Fibroblast of pulmonary artery (primary cell): ENCODE results near the gene DOHH.
A peak's percentile ranks its signal among the peaks of the same experiment; 100 is the strongest.
"Not testable (repeated sequence)": the region's sequence is repeated elsewhere in the genome, so short reads cannot be mapped to it uniquely, and the experiment has no call there.

ENCODE experiments used
- DNase-seq: peaks from one replicate; pipeline ENCODE4 v3.0.0-alpha.2; 2010; ENCODE audit warnings: low read depth
- H3K4me3 ChIP-seq: replicated peaks from 2 replicates; pipeline ENCODE4 v1.5.1; 2011; ENCODE audit warnings: low read depth, mild to moderate bottlenecking, control low read depth, low read length, moderate library complexity
- TF ChIP-seq, protein P1 (sequence below): IDR thresholded peaks from 2 replicates; pipeline ENCODE4 v1.5.1; 2011; ENCODE audit warnings: mild to moderate bottlenecking, control low read depth, low read length, inconsistent platforms; ENCODE audit errors: missing control alignments

DOHH gene

DNA sequence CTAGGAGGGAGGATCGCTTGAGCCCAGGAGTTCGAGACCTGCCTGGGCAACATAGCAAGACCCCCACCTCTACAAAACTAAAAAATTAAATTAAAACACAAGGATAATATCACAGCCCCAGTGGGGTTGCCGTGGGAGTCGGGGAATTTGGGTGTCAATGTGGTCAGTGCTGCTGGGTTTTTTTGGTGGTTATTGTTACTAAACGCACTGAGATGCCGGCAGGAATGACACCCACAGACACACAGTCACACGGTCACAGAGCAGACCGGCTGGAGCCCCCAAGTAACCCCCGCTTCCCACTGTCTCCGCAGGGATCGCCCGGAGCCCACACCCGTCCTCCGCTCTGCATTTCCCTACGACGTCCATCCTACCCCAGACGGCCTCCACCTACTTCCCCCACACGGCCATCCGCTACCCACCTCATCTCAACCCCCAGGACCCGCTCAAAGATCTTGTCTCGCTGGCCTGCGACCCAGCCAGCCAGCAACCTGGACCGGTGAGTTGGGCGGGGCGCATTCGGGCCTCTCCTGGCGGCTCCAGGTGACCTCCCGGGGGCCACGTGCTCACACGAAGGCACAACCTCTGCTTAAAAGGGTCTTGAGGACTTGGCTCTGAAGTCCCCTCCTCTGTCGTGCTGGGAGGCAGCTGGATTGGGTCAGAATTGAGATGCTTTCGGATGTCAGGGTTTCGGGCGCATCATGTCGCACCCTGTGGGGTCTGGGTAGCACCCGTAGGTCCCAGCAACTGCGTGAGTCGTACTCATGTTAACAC is 48.1 kb downstream of the DOHH start:
- DNase-seq = no peak
- TF ChIP-seq, protein P1, sequence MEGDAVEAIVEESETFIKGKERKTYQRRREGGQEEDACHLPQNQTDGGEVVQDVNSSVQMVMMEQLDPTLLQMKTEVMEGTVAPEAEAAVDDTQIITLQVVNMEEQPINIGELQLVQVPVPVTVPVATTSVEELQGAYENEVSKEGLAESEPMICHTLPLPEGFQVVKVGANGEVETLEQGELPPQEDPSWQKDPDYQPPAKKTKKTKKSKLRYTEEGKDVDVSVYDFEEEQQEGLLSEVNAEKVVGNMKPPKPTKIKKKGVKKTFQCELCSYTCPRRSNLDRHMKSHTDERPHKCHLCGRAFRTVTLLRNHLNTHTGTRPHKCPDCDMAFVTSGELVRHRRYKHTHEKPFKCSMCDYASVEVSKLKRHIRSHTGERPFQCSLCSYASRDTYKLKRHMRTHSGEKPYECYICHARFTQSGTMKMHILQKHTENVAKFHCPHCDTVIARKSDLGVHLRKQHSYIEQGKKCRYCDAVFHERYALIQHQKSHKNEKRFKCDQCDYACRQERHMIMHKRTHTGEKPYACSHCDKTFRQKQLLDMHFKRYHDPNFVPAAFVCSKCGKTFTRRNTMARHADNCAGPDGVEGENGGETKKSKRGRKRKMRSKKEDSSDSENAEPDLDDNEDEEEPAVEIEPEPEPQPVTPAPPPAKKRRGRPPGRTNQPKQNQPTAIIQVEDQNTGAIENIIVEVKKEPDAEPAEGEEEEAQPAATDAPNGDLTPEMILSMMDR = no peak

DNA sequence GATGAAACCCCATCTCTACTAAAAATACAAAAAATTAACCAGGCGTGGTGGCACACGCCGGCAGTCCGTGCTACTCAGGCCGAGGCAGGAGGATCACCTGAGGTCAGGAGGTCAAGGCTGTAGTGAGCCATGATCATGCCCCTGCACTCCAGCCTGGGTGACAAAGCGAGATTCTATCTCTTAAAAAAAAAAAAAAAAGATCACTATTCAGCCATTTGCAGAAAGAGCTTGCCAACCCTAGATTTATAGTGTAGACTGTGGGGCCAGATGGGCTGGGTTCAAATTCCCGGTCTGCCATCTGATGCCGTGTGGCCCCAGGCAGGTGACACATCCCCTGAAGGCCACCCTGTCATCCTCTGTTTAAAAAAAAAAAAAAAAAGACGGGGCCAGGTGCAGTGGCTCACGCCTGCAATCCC is 49.0 kb downstream of the DOHH start:
- TF ChIP-seq, protein P1 = no peak
- H3K4me3 ChIP-seq = no peak overlapping the region
- no peak for DNase-seq

More for the DNA sequence above, 48.1 kb downstream of the DOHH start:
- H3K4me3 ChIP-seq = no peak overlapping the region

DNA sequence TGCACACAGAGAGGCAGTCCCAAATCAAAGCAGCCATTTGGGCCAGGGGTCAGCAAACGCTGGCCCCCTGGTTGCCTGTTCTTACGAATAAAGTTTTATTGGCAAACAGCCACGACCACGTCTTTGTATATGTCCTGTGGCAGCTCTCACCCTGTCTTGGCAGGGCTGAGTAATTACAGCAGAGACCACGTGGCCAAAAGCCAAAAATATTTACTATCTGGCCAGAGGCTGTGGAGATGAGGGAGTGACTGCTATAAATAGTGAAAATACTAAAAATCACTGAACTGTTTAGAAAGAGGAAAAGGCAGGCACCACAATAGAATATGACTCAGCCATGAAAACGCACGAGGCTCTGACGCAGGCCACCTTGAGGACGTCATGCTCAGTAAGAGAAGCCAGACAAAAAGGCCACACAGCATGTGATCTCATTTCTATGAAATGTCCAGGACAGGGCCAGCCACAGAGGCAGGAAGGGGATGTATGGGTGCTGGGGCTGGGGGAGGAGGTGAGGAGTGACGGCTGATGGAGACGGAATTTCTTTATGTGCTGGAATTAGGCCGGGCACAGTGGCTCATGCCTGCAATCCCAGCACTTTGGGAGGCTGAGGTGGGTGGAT is 49.6 kb downstream of the DOHH start:
- H3K4me3 ChIP-seq = no peak overlapping the region
- TF ChIP-seq, protein P1 = no peak
- DNase-seq = peak; percentile 100

DNA sequence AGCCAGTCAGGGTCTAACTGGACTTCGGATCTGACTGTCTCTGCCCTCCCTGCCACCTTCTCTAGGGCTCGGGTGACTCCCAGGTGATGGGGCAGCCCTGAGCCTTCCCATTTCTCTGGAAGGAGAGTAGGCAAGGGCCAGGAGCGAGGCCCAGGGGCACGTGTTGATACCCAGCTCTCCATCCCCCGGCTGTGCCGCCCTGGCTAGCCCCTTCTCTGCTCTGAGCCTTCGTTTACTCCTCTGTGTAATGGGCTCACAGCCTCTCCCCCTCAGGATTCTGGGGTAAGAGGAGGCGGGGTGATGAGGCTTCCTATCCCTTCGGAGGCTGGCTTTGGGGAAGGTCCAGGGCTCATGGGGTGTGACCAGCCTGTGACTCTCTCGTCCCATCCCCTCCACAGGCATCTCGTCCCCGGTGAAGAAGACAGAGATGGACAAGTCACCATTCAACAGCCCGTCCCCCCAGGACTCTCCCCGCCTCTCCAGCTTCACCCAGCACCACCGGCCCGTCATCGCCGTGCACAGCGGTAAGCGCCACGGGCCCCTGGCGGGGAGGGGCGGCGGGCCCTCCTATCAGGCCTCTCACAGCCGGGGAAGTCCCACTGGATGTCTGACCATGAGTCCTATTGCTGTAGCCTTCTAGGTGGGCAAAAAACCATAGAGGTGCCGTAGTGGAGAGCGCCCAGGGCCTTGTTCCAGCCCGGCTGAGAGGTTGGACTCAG is 51.7 kb downstream of the DOHH start:
- H3K4me3 ChIP-seq = no peak overlapping the region
- DNase-seq = no peak
- TF ChIP-seq, protein P1 = no peak

DNA sequence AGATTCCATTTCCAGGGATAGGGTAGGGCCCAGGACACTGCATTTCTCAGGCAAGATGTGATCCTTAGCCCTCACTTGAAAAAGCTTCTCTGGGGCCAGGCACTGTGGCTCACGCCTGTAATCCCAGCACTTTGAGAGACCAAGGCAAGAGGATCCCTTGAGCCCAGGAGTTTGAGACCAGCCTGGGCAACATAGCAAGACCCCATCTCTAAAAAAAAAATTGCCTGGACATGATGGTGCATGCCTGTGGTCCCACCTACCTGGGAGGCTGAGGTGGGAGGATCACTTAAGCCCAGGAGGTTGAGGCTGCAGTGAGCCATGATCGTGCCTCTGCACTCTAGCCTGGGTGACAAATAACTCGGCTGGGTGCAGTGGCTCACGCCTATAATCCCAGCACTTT is 53.8 kb downstream of the DOHH start:
- not testable (repeated sequence) for H3K4me3 ChIP-seq, DNase-seq

DNA sequence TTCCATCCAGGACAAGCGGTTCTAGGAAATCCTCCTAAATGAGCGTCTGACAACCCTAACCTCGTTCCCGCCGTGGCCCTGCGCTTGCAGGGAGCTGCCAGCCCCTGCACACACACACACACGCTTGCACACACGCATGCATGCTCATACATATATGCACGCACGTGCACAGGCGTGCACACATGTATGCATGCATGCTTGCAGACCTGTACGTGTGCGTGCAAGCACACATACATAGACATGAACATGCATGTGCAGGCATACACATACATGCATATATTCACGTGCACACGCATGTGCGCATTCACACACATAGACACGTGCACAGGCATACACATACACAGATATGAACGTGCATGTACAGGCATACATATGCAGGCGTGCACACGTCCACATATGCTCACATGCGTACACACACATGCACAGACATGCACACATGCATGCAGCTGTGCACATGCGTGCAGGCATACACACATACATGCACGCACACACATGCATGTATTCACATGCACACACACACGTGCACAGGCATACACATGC is 55.7 kb downstream of the DOHH start:
- DNase-seq = no peak
- H3K4me3 ChIP-seq = no peak overlapping the region
- TF ChIP-seq, protein P1 = no peak

DNA sequence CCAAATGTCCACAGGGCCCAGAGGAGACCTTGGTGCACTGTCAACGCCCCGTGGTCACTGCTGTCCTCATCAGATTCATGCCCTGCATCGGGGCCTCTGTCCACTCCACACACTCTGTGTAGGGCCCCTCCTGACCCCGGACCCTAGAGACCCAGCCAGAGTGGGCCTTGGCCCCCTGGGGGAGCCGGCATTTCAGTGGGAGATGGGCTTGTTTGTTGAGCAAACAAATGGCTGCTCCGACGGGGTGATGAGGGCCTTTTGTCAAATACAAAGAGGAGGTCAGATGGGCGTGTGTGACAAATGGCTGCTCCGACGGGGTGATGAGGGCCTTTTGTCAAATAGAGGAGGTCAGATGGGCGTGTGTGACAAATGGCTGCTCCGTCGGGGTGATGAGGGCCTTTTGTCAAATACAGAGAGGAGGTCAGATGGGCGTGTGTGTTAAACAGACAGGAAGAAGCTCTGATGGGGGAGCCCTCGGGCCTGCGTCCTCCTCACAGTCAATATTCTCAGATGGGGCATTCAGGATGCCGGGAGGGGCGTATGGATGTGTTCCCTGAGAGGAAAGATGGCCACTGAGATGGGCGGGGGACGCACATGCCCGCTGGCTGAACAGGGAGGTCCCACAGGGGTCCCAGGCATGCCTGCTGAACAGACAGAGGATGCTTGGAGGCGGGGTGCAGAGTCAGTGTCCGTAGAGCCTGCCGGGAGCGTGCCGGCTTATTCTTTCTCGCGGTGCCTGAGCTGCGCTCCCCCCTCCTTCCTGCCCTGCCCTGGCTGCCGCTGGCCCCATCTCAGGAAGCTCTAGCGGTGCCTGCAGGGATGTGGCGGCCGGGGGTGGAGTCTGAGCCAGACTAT is 56.4 kb downstream of the DOHH start:
- peak; percentile 50 for DNase-seq
- H3K4me3 ChIP-seq = no peak overlapping the region
- TF ChIP-seq, protein P1 = no peak
